Muscle of leg (tissue), 16 donors: ENCODE measurements around the gene PTRHD1. TPM values are rescaled to one million over a fixed set of nuclear protein-coding genes. Genes with fewer than 3 reads are reported as not detected.

Experiments used
- DNase-seq: peaks from one replicate; pipeline ENCODE4 v3.0.0; 2013
- H3K27ac ChIP-seq: one replicate; pipeline ENCODE4 v1.5.1; 2013; ENCODE audit warnings: mild to moderate bottlenecking, low read length, control low read depth
- H3K27me3 ChIP-seq: one replicate; pipeline ENCODE4 v1.6.1; 2013; ENCODE audit warnings: low read length; ENCODE audit not compliant: control insufficient read depth, insufficient read depth
- H3K36me3 ChIP-seq: one replicate; pipeline ENCODE4 v1.6.1; 2013; ENCODE audit warnings: low read length; ENCODE audit not compliant: control insufficient read depth, insufficient read depth
- H3K4me1 ChIP-seq: one replicate; pipeline ENCODE4 v1.6.1; 2013; ENCODE audit warnings: low read length; ENCODE audit not compliant: control insufficient read depth, insufficient read depth
- H3K4me3 ChIP-seq: one replicate; pipeline ENCODE4 v1.5.1; 2013; ENCODE audit warnings: low read length, control low read depth
- H3K9me3 ChIP-seq: replicated peaks from 2 replicates; pipeline ENCODE4 v1.6.1; 2013; ENCODE audit warnings: low read depth, low read length; ENCODE audit not compliant: control insufficient read depth
- whole genome bisulfite sequencing: methylation state at CpG from one replicate; pipeline ENCODE4 v1.1.5; 2013; ENCODE audit warnings: missing lambda C conversion rate; ENCODE audit not compliant: insufficient coverage; 5-methylcytosine and 5-hydroxymethylcytosine counted together
- long read RNA-seq, 11 donors: transcript quantifications; one replicate each; lab custom pipeline, GENCODE V29; 2026
- polyA plus RNA-seq, 8 donors: library from polyadenylated mRNA; unstranded; fragments of 120-200 nt; gene quantifications; one replicate each; pipeline versions ENCODE4 v1.2.1 to v1.2.3, GENCODE V29; 2013; ENCODE audit warnings: inconsistent platforms in 1 of 8, low replicate concordance in 1 of 8; ENCODE audit not compliant: insufficient read length in 8 of 8, insufficient read depth in 1 of 8
- total RNA-seq: library from RNA; stranded (reverse); fragments of 120-200 nt; gene quantifications from one replicate; pipeline ENCODE4 v1.2.4, GENCODE V29; 2013

The PTRHD1 gene
- total RNA-seq (60.9 TPM), polyA plus RNA-seq (10 to 100 TPM; 35.9 to 58.9 (median 41.8) TPM)
- long read RNA-seq, donor 1, transcript PTRHD1-201 (2 exons, 1,105 nt) = major isoform, 36 of 42 reads
- long read RNA-seq, donor 1, partial matches to known transcripts = 6 of 42 reads
- long read RNA-seq, donor 1, other reads (novel, unspliced or antisense) = 0 of 42 reads
- long read RNA-seq, donor 2, transcript PTRHD1-201 (2 exons, 1,105 nt) = major isoform, 11 of 11 reads
- long read RNA-seq, donor 2, partial matches to known transcripts = 0 of 11 reads
- long read RNA-seq, donor 2, other reads (novel, unspliced or antisense) = 0 of 11 reads
- long read RNA-seq, donor 3, transcript PTRHD1-201 (2 exons, 1,105 nt) = major isoform, 43 of 43 reads
- long read RNA-seq, donor 3, partial matches to known transcripts = 0 of 43 reads
- long read RNA-seq, donor 3, other reads (novel, unspliced or antisense) = 0 of 43 reads
- long read RNA-seq, donor 4, transcript PTRHD1-201 (2 exons, 1,105 nt) = major isoform, 60 of 60 reads
- long read RNA-seq, donor 4, partial matches to known transcripts = 0 of 60 reads
- long read RNA-seq, donor 4, other reads (novel, unspliced or antisense) = 0 of 60 reads
- long read RNA-seq, donor 5, transcript PTRHD1-201 (2 exons, 1,105 nt) = major isoform, 135 of 148 reads
- long read RNA-seq, donor 5, partial matches to known transcripts = 12 of 148 reads
- long read RNA-seq, donor 5, other reads (novel, unspliced or antisense) = 0 of 148 reads
- long read RNA-seq, donor 6, transcript PTRHD1-201 (2 exons, 1,105 nt) = major isoform, 159 of 160 reads
- long read RNA-seq, donor 6, partial matches to known transcripts = 0 of 160 reads
- long read RNA-seq, donor 6, other reads (novel, unspliced or antisense) = 0 of 160 reads
- long read RNA-seq, donor 7, transcript PTRHD1-201 (2 exons, 1,105 nt) = major isoform, 116 of 116 reads
- long read RNA-seq, donor 7, partial matches to known transcripts = 0 of 116 reads
- long read RNA-seq, donor 7, other reads (novel, unspliced or antisense) = 0 of 116 reads
- long read RNA-seq, donor 8, transcript PTRHD1-201 (2 exons, 1,105 nt) = major isoform, 60 of 61 reads
- long read RNA-seq, donor 8, partial matches to known transcripts = 0 of 61 reads
- long read RNA-seq, donor 8, other reads (novel, unspliced or antisense) = 0 of 61 reads
- long read RNA-seq, donor 9, transcript PTRHD1-201 (2 exons, 1,105 nt) = major isoform, 74 of 87 reads
- long read RNA-seq, donor 9, partial matches to known transcripts = 13 of 87 reads
- long read RNA-seq, donor 9, other reads (novel, unspliced or antisense) = 0 of 87 reads
- long read RNA-seq, donor 10, transcript PTRHD1-201 (2 exons, 1,105 nt) = major isoform, 97 of 97 reads
- long read RNA-seq, donor 10, partial matches to known transcripts = 0 of 97 reads
- long read RNA-seq, donor 10, other reads (novel, unspliced or antisense) = 0 of 97 reads
- long read RNA-seq, donor 11, transcript PTRHD1-201 (2 exons, 1,105 nt) = major isoform, 65 of 65 reads
- long read RNA-seq, donor 11, partial matches to known transcripts = 0 of 65 reads
- long read RNA-seq, donor 11, other reads (novel, unspliced or antisense) = 0 of 65 reads

- Histone ChIP-seq H3K4me1 (peaks cover 6% of the 10 kb centered on the region), H3K9me3 (no peaks in the 10 kb centered on the region), H3K4me3 (peak within 1 kb of the TSS; percentile 91), H3K27me3 (no peaks in the 10 kb centered on the region), H3K27ac (peak within 1 kb of the TSS; percentile 98), H3K36me3 (peaks cover 20% of the 10 kb centered on the region)
- under 1% methylated on average over 70 of the region's 74 CpGs for WGBS
- peak; percentile 99 for DNase-seq
These were observed at the start of gene PTRHD1, which contains the start of gene CENPO for GRCh38 chr2:24792874-24793760. TSS of gene PTRHD1 (minus strand) at chr2:24793391. CDS start at chr2:24793377, 14 bp downstream. TSS of gene CENPO (plus strand) at chr2:24793425. CDS start at chr2:24793920, 495 bp downstream.

DNA sequence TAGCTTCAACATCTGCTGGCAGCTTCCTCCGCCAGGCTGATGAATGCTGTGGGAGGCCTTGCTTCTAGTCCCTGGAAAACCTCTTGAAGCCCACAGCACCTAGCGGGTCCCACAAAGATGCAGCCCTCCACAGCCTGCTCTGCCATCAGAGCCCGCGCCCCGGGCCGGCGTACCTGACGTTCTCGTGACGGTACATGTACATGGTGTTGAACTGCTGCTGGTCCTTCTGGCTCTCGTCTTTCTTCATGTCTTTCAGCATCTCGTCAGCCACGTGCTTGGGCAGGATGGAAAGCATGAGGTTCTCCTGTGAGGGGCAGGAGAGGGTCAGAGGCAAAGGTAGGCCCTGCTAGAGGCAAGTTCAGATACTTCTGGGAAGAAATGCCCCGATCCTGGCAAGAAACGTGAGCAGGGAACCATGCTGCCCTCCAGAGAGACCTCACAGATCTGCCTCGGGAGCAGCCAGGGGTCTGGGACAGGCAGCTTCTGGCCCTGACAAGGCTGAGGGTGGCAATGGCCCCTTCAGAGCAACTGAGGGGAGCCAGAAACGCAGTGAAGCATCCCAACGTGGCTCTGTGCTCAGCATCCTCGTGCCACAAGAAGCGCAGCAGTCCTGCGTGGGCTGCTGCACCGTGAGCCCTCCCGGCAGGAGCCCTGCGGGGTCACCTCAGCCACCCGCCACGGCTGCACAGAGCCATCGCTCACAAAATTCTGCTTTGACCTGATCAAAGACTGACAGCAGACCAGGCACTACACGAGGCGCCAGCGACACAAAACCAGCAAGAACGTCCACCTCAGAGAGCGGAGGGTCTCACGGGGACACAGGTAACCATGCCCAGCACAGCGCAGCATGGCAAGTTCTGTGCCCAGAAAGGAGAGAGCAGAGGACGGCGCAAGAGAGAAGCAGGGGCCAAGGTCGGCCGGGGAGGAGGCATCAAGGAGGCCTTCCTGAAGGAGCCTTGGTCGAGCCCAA lies 49.2 kb upstream of the PTRHD1 start:
- no peak for DNase-seq
- Histone ChIP-seq H3K4me3 (no peak overlapping the region), H3K27me3 (no peaks in the 10 kb centered on the region), H3K36me3 (peaks cover 28% of the 10 kb centered on the region), H3K4me1 (peaks cover 6% of the 10 kb centered on the region), H3K9me3 (peaks cover under 1% of the 10 kb centered on the region), H3K27ac (no peak overlapping the region)
- 91% methylated on average over 39 of the region's 39 CpGs for WGBS

DNA sequence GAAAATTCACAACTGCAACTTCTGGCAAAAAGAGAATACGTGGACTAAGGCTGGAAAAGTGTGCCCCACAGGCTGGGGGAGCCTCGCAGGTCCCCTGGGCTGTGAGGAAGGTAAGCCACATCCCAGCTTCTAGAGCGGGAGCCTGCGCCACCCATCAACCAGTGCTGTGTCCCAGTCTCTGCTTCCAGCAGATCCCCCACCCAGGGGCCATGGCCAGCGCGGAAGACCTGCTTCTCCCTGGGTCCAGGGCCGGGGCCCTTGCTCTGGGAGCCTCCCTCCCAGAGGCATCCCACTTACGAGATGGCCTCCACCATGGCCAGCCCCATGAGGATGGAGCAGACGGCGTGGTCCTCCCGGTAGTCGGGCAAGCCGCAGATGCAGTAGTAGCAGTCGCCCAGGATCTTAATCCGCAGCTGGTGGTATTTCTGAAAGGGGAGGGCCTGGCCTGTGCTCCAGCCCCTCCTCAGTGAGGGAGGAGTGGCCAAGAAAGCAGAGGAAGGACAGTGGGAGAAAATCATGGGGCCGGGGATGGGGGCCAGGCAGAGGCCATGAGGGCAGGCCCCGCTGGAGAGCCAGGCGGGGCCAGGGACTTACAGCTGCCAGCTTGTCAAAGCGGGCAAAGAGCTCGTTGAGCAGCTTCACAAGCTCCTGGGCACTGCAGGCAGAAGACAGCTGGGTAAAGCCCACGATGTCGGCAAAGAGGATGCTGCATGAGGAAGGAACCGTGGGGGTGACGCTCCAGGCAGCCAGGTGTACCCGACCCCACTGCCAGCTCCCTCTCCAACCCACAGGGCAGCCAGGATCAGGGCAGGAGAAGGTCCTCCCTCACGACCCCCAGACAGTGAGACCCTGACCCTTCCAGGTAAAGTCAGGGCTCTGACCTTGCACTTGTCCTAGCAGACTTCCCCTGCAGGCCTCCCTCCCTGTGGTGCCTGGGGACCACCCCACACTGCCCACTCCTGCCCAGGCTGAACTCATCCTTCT lies 48.1 kb upstream of the PTRHD1 start:
- WGBS = 68% methylated on average over 23 of the region's 26 CpGs
- Histone ChIP-seq H3K36me3 (peaks cover 35% of the 10 kb centered on the region), H3K27ac (no peak overlapping the region), H3K4me3 (no peak overlapping the region), H3K4me1 (peaks cover 6% of the 10 kb centered on the region), H3K27me3 (no peaks in the 10 kb centered on the region), H3K9me3 (no peaks in the 10 kb centered on the region)
- peak; percentile 38 for DNase-seq

DNA sequence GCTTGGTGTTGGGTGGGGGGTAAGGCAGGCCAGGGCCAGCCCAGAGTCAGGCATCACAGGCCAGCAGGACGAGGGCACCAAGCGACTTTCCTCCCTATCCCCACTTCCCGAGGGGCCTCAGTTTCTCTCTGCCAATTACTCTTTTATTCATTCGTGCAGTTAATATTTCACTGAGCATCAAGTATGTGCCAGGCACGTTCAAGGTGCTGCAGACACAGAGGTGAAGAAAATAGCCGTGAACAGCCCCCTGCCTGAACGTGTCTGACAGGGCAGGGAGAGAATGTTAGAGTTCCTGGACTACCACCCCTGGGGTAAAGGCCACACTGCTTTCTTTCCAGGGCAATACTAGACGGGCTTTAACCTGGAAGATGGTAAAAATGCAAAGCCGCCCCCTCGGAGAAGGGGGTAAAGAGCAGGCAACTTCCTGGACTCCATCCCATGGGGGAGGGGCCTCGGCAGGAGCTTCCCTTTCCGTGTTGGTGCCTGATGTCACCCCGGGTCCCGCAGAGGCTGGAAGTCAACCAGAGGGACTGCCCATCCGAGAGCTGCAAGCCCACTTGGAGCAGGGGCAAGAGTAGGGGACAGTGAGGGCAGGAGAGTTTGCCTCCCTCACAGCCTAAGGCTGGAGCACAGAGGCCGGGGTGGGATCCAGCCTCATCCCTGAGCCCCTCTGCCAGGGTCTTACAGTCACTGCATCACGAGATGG lies 47.1 kb upstream of the PTRHD1 start:
- WGBS = 72% methylated on average over 11 of the region's 17 CpGs
- no peak for DNase-seq
- Histone ChIP-seq H3K27ac (no peak overlapping the region), H3K4me3 (no peak overlapping the region), H3K4me1 (peaks cover 6% of the 10 kb centered on the region), H3K36me3 (peaks cover 39% of the 10 kb centered on the region), H3K27me3 (no peaks in the 10 kb centered on the region), H3K9me3 (no peaks in the 10 kb centered on the region)

GRCh38 chr2:24839729-24840128 lies 46.5 kb upstream of the PTRHD1 start:
- 97% methylated on average over 11 of the region's 15 CpGs for WGBS
- no peak for DNase-seq

GRCh38 chr2:24838541-24838940 lies 45.4 kb upstream of the PTRHD1 start:
- WGBS = 87% methylated on average over 17 of the region's 18 CpGs

More at GRCh38 chr2:24839729-24840128, 46.5 kb upstream of the PTRHD1 start:
- no peaks in the 10 kb centered on the region for H3K27me3 ChIP-seq
- H3K27ac ChIP-seq = no peak overlapping the region
- H3K36me3 ChIP-seq = peaks cover 42% of the 10 kb centered on the region
- peaks cover 6% of the 10 kb centered on the region for H3K4me1 ChIP-seq
- H3K4me3 ChIP-seq = no peak overlapping the region
- no peaks in the 10 kb centered on the region for H3K9me3 ChIP-seq

DNA sequence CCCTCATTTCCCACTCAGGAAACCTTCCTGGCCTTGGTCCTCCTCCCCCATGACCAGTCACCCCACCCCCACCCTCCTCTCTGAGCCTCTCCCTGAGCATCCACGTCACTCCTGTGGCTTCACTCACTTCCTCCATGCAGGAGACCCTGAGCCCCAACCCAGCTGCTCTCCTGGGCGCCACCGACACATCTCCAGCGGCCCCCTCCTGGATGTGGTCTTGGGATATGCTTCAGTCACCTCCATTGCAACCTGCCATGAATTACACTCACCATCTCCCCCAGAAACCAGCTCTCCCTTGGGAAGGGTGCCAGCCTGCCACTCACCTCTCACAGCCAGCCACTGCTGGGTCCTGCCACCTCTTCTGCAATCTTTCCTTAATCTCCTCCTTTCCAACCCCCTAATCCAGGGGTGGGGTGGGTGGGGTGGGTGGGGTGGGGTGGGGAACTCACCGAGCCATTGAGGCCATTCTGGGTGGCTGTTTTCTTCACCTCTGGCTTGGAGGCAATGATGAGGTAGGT lies 44.9 kb upstream of the PTRHD1 start:
- WGBS = 93% methylated on average over 3 of the region's 5 CpGs
- peaks cover 11% of the 10 kb centered on the region for H3K4me1 ChIP-seq
- H3K9me3 ChIP-seq = no peaks in the 10 kb centered on the region
- peaks cover 53% of the 10 kb centered on the region for H3K36me3 ChIP-seq
- H3K27ac ChIP-seq = no peak overlapping the region
- no peak for DNase-seq
- H3K27me3 ChIP-seq = no peaks in the 10 kb centered on the region
- no peak overlapping the region for H3K4me3 ChIP-seq

More at GRCh38 chr2:24838541-24838940, 45.4 kb upstream of the PTRHD1 start:
- no peak overlapping the region for H3K27ac ChIP-seq
- H3K36me3 ChIP-seq = peaks cover 53% of the 10 kb centered on the region
- DNase-seq = no peak
- H3K27me3 ChIP-seq = no peaks in the 10 kb centered on the region
- H3K9me3 ChIP-seq = no peaks in the 10 kb centered on the region
- H3K4me3 ChIP-seq = no peak overlapping the region
- peaks cover 6% of the 10 kb centered on the region for H3K4me1 ChIP-seq
